SK-N-SH (cell line): Measurements from ENCODE around the gene DYNLT1. TPM values are rescaled to one million over a fixed set of nuclear protein-coding genes. Genes with fewer than 3 reads are reported as not detected.
"Not testable (repeated sequence)": the region's sequence is repeated elsewhere in the genome, so short reads cannot be mapped to it uniquely, and the experiment has no call there.

Experiments used
- CTCF ChIA-PET: fragments of 300-600, 350-600 bp; formaldehyde crosslinking; extraction: SDS; loops from one replicate; lab custom pipeline; 2021; lab: Yijun Ruan, JAX
- POLR2A ChIA-PET: fragments of 350-600 bp; sonication (Branson Sonifier 250); formaldehyde crosslinking; extraction: SDS; loops from one replicate; lab custom pipeline; 2020; ENCODE audit warnings: antibody characterized with exemption, inconsistent platforms; lab: Yijun Ruan, JAX
- DNase-seq: peaks from one replicate; pipeline ENCODE4 v3.0.0; 2012
- H2AFZ ChIP-seq: fragments of 200-600 bp; sonication (generic); 2 replicates; pipeline ENCODE4 v1.8.1; 2016; ENCODE audit warnings: antibody characterized with exemption, mild to moderate bottlenecking, low read depth
- H3F3A ChIP-seq: fragments of 200-600 bp; sonication (generic); replicated peaks from 2 replicates; pipeline ENCODE3; 2016; ENCODE audit warnings: antibody characterized with exemption, mild to moderate bottlenecking; ENCODE audit not compliant: insufficient read depth
- H3K27ac ChIP-seq, 2 experiments: fragments of 200-500 bp in 1 of 2; fragments of 200-600 bp in 1 of 2; sonication (Bioruptor generic) in 1 of 2; sonication (generic), shearing (Covaris generic) in 1 of 2; 2 replicates each; pipeline versions ENCODE4 v1.5.1 to v1.6.1; 2014 to 2016; ENCODE audit warnings: low read depth in 2 of 2, inconsistent platforms in 1 of 2, low read length in 1 of 2, mild to moderate bottlenecking in 1 of 2, mixed read lengths in 1 of 2
- H3K27me3 ChIP-seq: fragments of 200-600 bp; sonication (generic), shearing (Covaris generic); 2 replicates; pipeline ENCODE4 v1.6.1; 2016; ENCODE audit warnings: mixed run types; ENCODE audit not compliant: insufficient read depth
- H3K36me3 ChIP-seq, 2 experiments: fragments of 200-500 bp in 1 of 2; fragments of 200-600 bp in 1 of 2; sonication (Bioruptor generic) in 1 of 2; sonication (generic) in 1 of 2; replicated peaks in 1 of 2; 2 replicates each; pipeline versions ENCODE3 to v1.5.1; 2014 to 2016; ENCODE audit warnings: low read length in 1 of 2, mild to moderate bottlenecking in 1 of 2; ENCODE audit not compliant: insufficient read depth in 2 of 2, control insufficient read depth in 1 of 2
- H3K4me1 ChIP-seq, 2 experiments: fragments of 200-500 bp in 1 of 2; fragments of 200-600 bp in 1 of 2; sonication (Bioruptor generic) in 1 of 2; sonication (generic), shearing (Covaris generic) in 1 of 2; 2 replicates each; pipeline versions ENCODE4 v1.5.1 to v1.6.1; 2014 to 2016; ENCODE audit warnings: low read depth in 1 of 2, low read length in 1 of 2, mixed run types in 1 of 2; ENCODE audit not compliant: insufficient read depth in 2 of 2, control insufficient read depth in 1 of 2
- H3K4me2 ChIP-seq: fragments of 200-600 bp; sonication (generic), shearing (Covaris generic); 2 replicates; pipeline ENCODE4 v1.6.1; 2017; ENCODE audit warnings: mixed run types
- H3K4me3 ChIP-seq, 2 experiments: fragments of 200-500 bp in 1 of 2; fragments of 200-600 bp in 1 of 2; sonication (Bioruptor generic) in 1 of 2; sonication (generic), shearing (Covaris generic) in 1 of 2; 2 replicates each; pipeline versions ENCODE4 v1.5.1 to v1.8.1; 2014 to 2016; ENCODE audit warnings: low read depth in 2 of 2, inconsistent platforms in 1 of 2, low read length in 1 of 2, mild to moderate bottlenecking in 1 of 2, mixed read lengths in 1 of 2, moderate library complexity in 1 of 2
- H3K79me2 ChIP-seq: fragments of 200-600 bp; sonication (generic); 2 replicates; pipeline ENCODE4 v1.8.1; 2017; ENCODE audit warnings: mild to moderate bottlenecking; ENCODE audit not compliant: insufficient read depth
- H3K9ac ChIP-seq: fragments of 200-600 bp; sonication (generic); 2 replicates; pipeline ENCODE4 v1.6.1; 2017; ENCODE audit warnings: mixed run types
- H3K9me2 ChIP-seq: fragments of 200-600 bp; sonication (generic); 2 replicates; pipeline ENCODE4 v1.6.1; 2017; ENCODE audit warnings: mixed run types
- H3K9me3 ChIP-seq: fragments of 200-600 bp; sonication (generic); 2 replicates; pipeline ENCODE4 v1.6.1; 2017; ENCODE audit warnings: mixed run types, mild to moderate bottlenecking, moderate library complexity
- H4K20me1 ChIP-seq: fragments of 200-600 bp; sonication (generic); 2 replicates; pipeline ENCODE4 v1.6.1; 2017; ENCODE audit warnings: mild to moderate bottlenecking, mixed run types; ENCODE audit not compliant: insufficient read depth
- CHD2 ChIP-seq: fragments of 150-350 bp; IDR thresholded peaks from 2 replicates; pipeline ENCODE4 v1.6.1; 2018; ENCODE audit warnings: low read length; ENCODE audit not compliant: partially characterized antibody
- CTCF ChIP-seq: fragments of 200-600 bp; sonication (generic); IDR thresholded peaks from 2 replicates; pipeline ENCODE4 v1.6.1; 2017; ENCODE audit warnings: antibody characterized with exemption, mild to moderate bottlenecking, moderate library complexity
- FOXM1 ChIP-seq: IDR thresholded peaks from 2 replicates; pipeline ENCODE4 v1.4.0; 2012; ENCODE audit warnings: low read depth, mild to moderate bottlenecking
- GATA2 ChIP-seq: sonication (generic); formaldehyde crosslinking; IDR thresholded peaks from 2 replicates; pipeline ENCODE4 v1.5.0; 2020; ENCODE audit warnings: mild to moderate bottlenecking, missing genetic modification reagents
- IRF3 ChIP-seq: fragments of 150-350 bp; IDR thresholded peaks from 2 replicates; pipeline ENCODE4 v1.6.1; 2016; ENCODE audit warnings: mild to moderate bottlenecking, low read depth, low read length
- MXI1 ChIP-seq: IDR thresholded peaks from 2 replicates; pipeline ENCODE4 v1.6.1; 2012; ENCODE audit warnings: mild to moderate bottlenecking, low read depth, low read length, improper control_type of control experiment
- PBX3 ChIP-seq: IDR thresholded peaks from 2 replicates; pipeline ENCODE4; 2012
- POLR2AphosphoS5 ChIP-seq: IDR thresholded peaks from 2 replicates; pipeline ENCODE4 v1.6.1; 2012; ENCODE audit warnings: low read depth, low read length
- RXRA ChIP-seq: IDR thresholded peaks from 2 replicates; pipeline ENCODE4 v1.4.0; 2012; ENCODE audit warnings: low read depth, mild to moderate bottlenecking, borderline replicate concordance
- TCF12 ChIP-seq: IDR thresholded peaks from 2 replicates; pipeline ENCODE4 v1.4.0; 2012
- TEAD4 ChIP-seq: IDR thresholded peaks from 2 replicates; pipeline ENCODE4 v1.4.0; 2012; ENCODE audit warnings: mild to moderate bottlenecking, borderline replicate concordance; ENCODE audit not compliant: insufficient read depth
- YY1 ChIP-seq: IDR thresholded peaks from 2 replicates; pipeline ENCODE4 v1.4.0; 2012; ENCODE audit warnings: low read depth, mild to moderate bottlenecking
- WGBS: methylation state at CpG from one replicate; pipeline ENCODE4 v1.1.6; 2017; ENCODE audit warnings: low lambda C conversion rate; 5-methylcytosine and 5-hydroxymethylcytosine counted together
- polyA plus RNA-seq, 3 experiments: library from polyadenylated mRNA; depleted of rRNA; stranded (reverse); fragments of >200 nt; gene quantifications; 2 replicates each; pipeline ENCODE4 v1.2.3, GENCODE V29; 2012

DYNLT1 gene
- polyA plus RNA-seq, 1 of the 3 experiments (the other 2 are of a cell fraction), result 306 TPM

DNA sequence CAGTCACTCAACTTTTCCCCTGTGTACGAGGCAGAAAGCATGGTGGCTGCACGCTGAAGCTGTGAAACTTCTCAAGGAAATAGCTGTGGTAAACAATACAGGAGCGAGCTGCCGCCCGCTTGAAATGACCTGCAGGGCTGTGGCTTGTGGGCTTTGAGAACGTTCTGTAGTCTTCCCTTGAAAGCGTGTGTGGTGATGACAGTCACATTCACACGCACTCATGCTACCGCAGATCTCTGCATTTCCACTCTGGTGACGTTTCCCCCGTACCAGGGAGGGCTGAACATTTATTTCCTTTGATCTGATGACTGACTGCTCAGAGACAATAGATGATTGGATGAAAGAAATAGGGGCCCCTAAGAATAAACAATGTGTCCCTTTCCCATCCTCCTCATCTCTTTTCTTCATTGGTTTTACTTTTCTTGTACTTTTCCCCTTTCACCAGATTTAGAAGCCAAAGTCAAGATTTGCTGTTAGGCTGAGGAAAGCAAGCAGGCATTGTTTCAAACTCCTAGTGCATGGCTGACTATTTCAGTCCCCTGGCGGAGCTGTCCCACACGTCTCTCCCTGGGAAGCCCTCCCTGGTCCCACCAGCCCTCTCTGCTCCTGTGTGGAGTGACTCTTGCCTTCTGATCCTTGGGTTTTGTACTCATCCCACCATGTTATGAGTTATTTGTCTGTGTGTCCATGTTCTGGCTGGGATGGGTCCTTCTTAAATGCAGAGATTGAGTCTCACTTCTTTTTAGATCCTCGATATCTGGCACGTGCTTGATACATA, 9.2 kb upstream of the DYNLT1 start:
- H3K9me3 ChIP-seq, result no peaks in the 10 kb centered on the region
- H3K79me2 ChIP-seq, result no peaks in the 10 kb centered on the region
- H3K4me3 ChIP-seq, result no peak overlapping the region
- H3K27me3 ChIP-seq, result no peaks in the 10 kb centered on the region
- H3K9me2 ChIP-seq, result no peaks in the 10 kb centered on the region
- H3K4me1 ChIP-seq, result peaks cover 16 to 37% of the 10 kb centered on the region in 2 experiments; a peak in 3 of 4 replicates
- H3K9ac ChIP-seq, result peak overlapping the region; percentile 63
- ChIA-PET POLR2A (interaction anchor here (1.3 kb wide), 1 partner anchor 9 kb away, joined by 11 read pairs; the partner anchor contains the start of gene DYNLT1), CTCF (interaction anchor here (1.2 to 1.9 kb wide), 2 partner anchors 9 to 37 kb away, joined by 4 to 7 read pairs; partner anchors contain the start of gene DYNLT1)
- DNase-seq, result no peak
- whole genome bisulfite sequencing, result 98% methylated on average over 15 of the region's 15 CpGs
- TF ChIP-seq RXRA, result no peak
- TF ChIP-seq FOXM1, result no peak
- TF ChIP-seq CTCF, result no peak
- TF ChIP-seq YY1, result no peak
- TF ChIP-seq MXI1, result no peak
- no peak for TF ChIP-seq TCF12
- TF ChIP-seq PBX3, result no peak
- no peak for TF ChIP-seq POLR2AphosphoS5
- TF ChIP-seq IRF3, result no peak
- TF ChIP-seq GATA2 (CRISPR knock-in tag), result no peak
- TF ChIP-seq CHD2, result no peak
- no peak for TF ChIP-seq TEAD4
- peak overlapping the region; percentile 67 to 92 for H3K27ac ChIP-seq
- H4K20me1 ChIP-seq, result no peaks in the 10 kb centered on the region
- peaks cover 52% of the 10 kb centered on the region for H3F3A ChIP-seq
- no peaks in the 10 kb centered on the region for H3K36me3 ChIP-seq
- peak overlapping the region; percentile 76; the same call in 1 of the 2 replicates for H2AFZ ChIP-seq
- H3K4me2 ChIP-seq, result peak overlapping the region; percentile 62

DNA sequence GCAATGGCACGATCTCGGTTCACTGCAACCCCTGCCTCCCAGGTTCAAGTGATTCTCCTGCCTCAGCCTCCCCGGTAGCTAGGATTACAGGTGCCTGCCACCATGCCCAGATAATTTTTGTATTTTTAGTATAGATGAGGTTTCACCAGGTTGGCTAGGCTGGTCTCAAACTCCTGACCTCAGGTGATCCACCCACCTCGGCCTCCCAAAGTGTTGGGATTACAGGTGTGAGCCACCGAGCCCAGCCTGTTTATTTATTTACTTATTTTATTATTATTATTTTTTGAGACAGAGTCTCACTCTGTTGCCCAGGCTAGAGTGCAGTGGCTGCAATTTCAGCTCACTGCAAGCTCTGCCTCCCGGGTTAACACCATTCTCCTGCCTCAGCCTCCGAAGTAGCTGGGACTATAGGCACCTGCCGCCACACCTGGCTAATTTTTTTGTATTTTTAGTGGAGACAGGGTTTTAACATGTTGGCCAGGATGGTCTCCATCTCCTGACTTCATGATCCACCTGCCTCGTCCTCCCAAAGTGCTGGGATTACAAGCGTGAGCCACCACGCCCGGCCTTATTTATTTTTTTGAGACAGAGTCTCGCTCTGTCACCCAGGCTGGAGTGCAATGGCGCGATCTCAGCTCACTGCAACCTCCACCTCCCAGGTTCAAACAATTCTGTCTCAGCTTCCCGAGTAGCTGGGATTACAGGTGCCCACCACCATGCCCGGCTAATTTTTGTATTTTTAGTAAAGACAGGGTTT, 7.6 kb upstream of the DYNLT1 start:
- H3K36me3 ChIP-seq, H3K4me3 ChIP-seq, H3K9ac ChIP-seq, POLR2A ChIA-PET, H3K27me3 ChIP-seq, H3K9me2 ChIP-seq, DNase-seq, H3K9me3 ChIP-seq, H2AFZ ChIP-seq, H4K20me1 ChIP-seq, H3K79me2 ChIP-seq, H3K4me2 ChIP-seq, H3K27ac ChIP-seq: not testable (repeated sequence)
- peaks cover 57% of the 10 kb centered on the region for H3F3A ChIP-seq
- WGBS, result 88% methylated on average over 17 of the region's 17 CpGs
- CTCF ChIA-PET, result interaction anchor here (2.9 kb wide), 1 partner anchor 9 kb away, joined by 8 read pairs; no protein-coding TSS in a partner anchor
- peaks cover 16 to 37% of the 10 kb centered on the region in 2 experiments for H3K4me1 ChIP-seq
